GM23248 (cell line): ENCODE measurements around the gene CAPN2.

ENCODE experiments used
- EZH2 ChIP-seq: fragments of 200-600 bp; sonication (generic); IDR thresholded peaks from 2 replicates; pipeline ENCODE4 v1.6.1; 2018; ENCODE audit warnings: antibody characterized with exemption, mild to moderate bottlenecking; ENCODE audit not compliant: insufficient read depth, poor library complexity, severe bottlenecking
- EZH2phosphoT487 ChIP-seq: fragments of 200-600 bp; sonication (generic); IDR thresholded peaks from 2 replicates; pipeline ENCODE4 v1.6.1; 2018; ENCODE audit warnings: antibody characterized with exemption, moderate library complexity, mild to moderate bottlenecking, low read depth; ENCODE audit not compliant: insufficient read depth

- TF ChIP-seq EZH2phosphoT487, result no peak
- no peak for TF ChIP-seq EZH2
These were observed 1.2 kb upstream of the CAPN2 start for GRCh38 chr1:223711173-223711572.
